Cardiac muscle cell (in vitro differentiated cells and primary cell): ENCODE data around the gene UBE2J2. TPM values are rescaled to one million over a fixed set of nuclear protein-coding genes. Genes with fewer than 3 reads are reported as not detected.
A peak's percentile ranks its signal among the peaks of the same experiment; 100 is the strongest.

Source experiments
- DNase-seq, 2 donors: peaks; one replicate each; pipeline versions ENCODE4 v3.0.0 to v3.0.0-alpha.2; 2010 to 2017; ENCODE audit warnings: low read depth in 1 of 2, low spot score in 1 of 2
- H3K27ac ChIP-seq: fragments of 200-600 bp; sonication (generic); 2 replicates; pipeline ENCODE4 v1.5.1; 2016
- H3K27me3 ChIP-seq: fragments of 200-600 bp; sonication (generic); 2 replicates; pipeline ENCODE4 v1.6.0; 2016; ENCODE audit warnings: control low read depth
- H3K36me3 ChIP-seq: fragments of 200-600 bp; sonication (generic); 2 replicates; pipeline ENCODE4 v1.5.1; 2016; ENCODE audit warnings: control low read depth
- H3K4me1 ChIP-seq: fragments of 200-600 bp; sonication (generic); 2 replicates; pipeline ENCODE4 v1.8.1; 2017; ENCODE audit warnings: low read depth, mild to moderate bottlenecking, mixed run types
- H3K4me3 ChIP-seq: fragments of 200-600 bp; sonication (generic); 2 replicates; pipeline ENCODE4 v1.5.1; 2016; ENCODE audit warnings: mild to moderate bottlenecking
- H3K9me3 ChIP-seq: fragments of 200-600 bp; sonication (generic); 2 replicates; pipeline ENCODE4 v1.5.1; 2017; ENCODE audit warnings: low read depth, mild to moderate bottlenecking, control low read depth
- CTCF ChIP-seq: IDR thresholded peaks from 2 replicates; pipeline ENCODE4 v1.5.1; 2012; ENCODE audit warnings: low read depth, mild to moderate bottlenecking, low read length
- polyA plus RNA-seq: library from polyadenylated mRNA; unstranded; fragments of >200 nt; fragmentation: Nextera tagmentation; extraction: Ambion mirVana; gene quantifications from 2 replicates; pipeline ENCODE4 v1.2.1, GENCODE V29; 2016
- total RNA-seq: library from RNA; depleted of rRNA; stranded (reverse); fragments of >200 nt; gene quantifications from 2 replicates; pipeline ENCODE4 v1.2.3, GENCODE V29; 2016

UBE2J2 gene
- total and polyA plus RNA-seq, 2 experiments from 2014 or later = 64.2 to 87.3 TPM

GRCh38 chr1:1282998-1283397 is 9.3 kb upstream of the UBE2J2 start:
- Histone ChIP-seq H3K4me3 (no peak overlapping the region), H3K27me3 (no peaks in the 10 kb centered on the region), H3K9me3 (no peaks in the 10 kb centered on the region), H3K4me1 (no peaks in the 10 kb centered on the region), H3K36me3 (no peaks in the 10 kb centered on the region), H3K27ac (no peak overlapping the region)
- no peak for TF ChIP-seq CTCF
- DNase-seq = no peak

- no peak overlapping the region for H3K4me3 ChIP-seq
- DNase-seq = peak in 1 of 2 donors; percentile 38
- no peaks in the 10 kb centered on the region for H3K36me3 ChIP-seq
- H3K27ac ChIP-seq = no peak overlapping the region
- no peaks in the 10 kb centered on the region for H3K27me3 ChIP-seq
- H3K9me3 ChIP-seq = no peaks in the 10 kb centered on the region
- no peak for TF ChIP-seq CTCF
- H3K4me1 ChIP-seq = no peaks in the 10 kb centered on the region
Observed at GRCh38 chr1:1281533-1282321, 8.1 kb upstream of the UBE2J2 start.

- no peaks in the 10 kb centered on the region for H3K4me1 ChIP-seq
- DNase-seq = no peak
- no peak for TF ChIP-seq CTCF
- no peak overlapping the region for H3K27ac ChIP-seq
- no peaks in the 10 kb centered on the region for H3K36me3 ChIP-seq
- H3K27me3 ChIP-seq = no peaks in the 10 kb centered on the region
- no peak overlapping the region for H3K4me3 ChIP-seq
- H3K9me3 ChIP-seq = no peaks in the 10 kb centered on the region
Observed at GRCh38 chr1:1280782-1281481, 7.3 kb upstream of the UBE2J2 start.

GRCh38 chr1:1279028-1279427 is 5.4 kb upstream of the UBE2J2 start:
- Histone ChIP-seq H3K4me1 (no peaks in the 10 kb centered on the region), H3K27me3 (no peaks in the 10 kb centered on the region), H3K27ac (no peak overlapping the region), H3K4me3 (no peak overlapping the region), H3K9me3 (no peaks in the 10 kb centered on the region), H3K36me3 (no peaks in the 10 kb centered on the region)
- no peak for TF ChIP-seq CTCF
- DNase-seq = no peak

- no peaks in the 10 kb centered on the region for H3K9me3 ChIP-seq
- no peak for DNase-seq
- H3K27me3 ChIP-seq = no peaks in the 10 kb centered on the region
- H3K4me3 ChIP-seq = no peak overlapping the region
- no peak overlapping the region for H3K27ac ChIP-seq
- H3K36me3 ChIP-seq = no peaks in the 10 kb centered on the region
- no peaks in the 10 kb centered on the region for H3K4me1 ChIP-seq
- no peak for TF ChIP-seq CTCF
Observed at GRCh38 chr1:1278620-1279019, 5.0 kb upstream of the UBE2J2 start.
